ENCODE results near the gene CIB2. TPM values are rescaled to one million over a fixed set of nuclear protein-coding genes. Genes with fewer than 3 reads are reported as not detected.

CIB2 gene
- total and polyA plus RNA-seq, 8 donors = 0.80 to 20.4 (median 5.2) TPM; not detected in 1

DNA sequence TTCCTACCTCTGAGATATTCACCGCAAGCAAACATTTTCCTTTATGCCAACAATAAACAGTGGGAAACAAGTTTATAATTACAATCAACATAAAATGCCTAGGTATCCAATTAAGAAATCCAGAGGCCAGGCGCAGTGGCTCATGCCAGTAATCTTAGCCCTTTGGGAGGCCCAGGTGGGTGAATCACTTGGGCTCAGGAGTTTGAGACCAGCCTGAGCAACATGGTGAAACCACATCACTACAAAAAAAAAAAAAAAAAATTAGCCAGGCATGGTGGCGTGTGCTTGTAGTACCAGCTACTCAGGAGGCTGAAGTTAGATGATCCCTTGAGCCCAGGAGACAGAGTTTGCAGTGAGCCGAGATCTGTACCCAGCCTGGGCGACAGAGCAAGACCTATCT, 71.0 kb downstream of the CIB2 start:
- intact Hi-C loops (cut with DNase I; ENCODE audit: low total_unique reads) = no loop called here
- peaks cover 84 to 100% (median 93%) of the 10 kb centered on the region in 4 donors for H3K4me1 ChIP-seq
- no peak overlapping the region for H3K4me3 ChIP-seq
- TF ChIP-seq EP300 (IDR thresholded peaks at IDR 0.05) = no peak
- no peak for TF ChIP-seq POLR2A (IDR thresholded peaks at IDR 0.05)
- TF ChIP-seq POLR2AphosphoS5 (IDR thresholded peaks at IDR 0.05) = no peak
- TF ChIP-seq CTCF (IDR thresholded peaks at IDR 0.05) = no peak
- no peak for DNase-seq
- 83 to 93% (median 86%) methylated on average over 5 of the region's 5 CpGs for WGBS, 5 donors
- H3K9me3 ChIP-seq = no peaks in the 10 kb centered on the region
- H3K36me3 ChIP-seq = no peaks in the 10 kb centered on the region
- peak overlapping the region; percentile 1 to 98 (median 77) for H3K27ac ChIP-seq
- H3K27me3 ChIP-seq = no peaks in the 10 kb centered on the region

DNA sequence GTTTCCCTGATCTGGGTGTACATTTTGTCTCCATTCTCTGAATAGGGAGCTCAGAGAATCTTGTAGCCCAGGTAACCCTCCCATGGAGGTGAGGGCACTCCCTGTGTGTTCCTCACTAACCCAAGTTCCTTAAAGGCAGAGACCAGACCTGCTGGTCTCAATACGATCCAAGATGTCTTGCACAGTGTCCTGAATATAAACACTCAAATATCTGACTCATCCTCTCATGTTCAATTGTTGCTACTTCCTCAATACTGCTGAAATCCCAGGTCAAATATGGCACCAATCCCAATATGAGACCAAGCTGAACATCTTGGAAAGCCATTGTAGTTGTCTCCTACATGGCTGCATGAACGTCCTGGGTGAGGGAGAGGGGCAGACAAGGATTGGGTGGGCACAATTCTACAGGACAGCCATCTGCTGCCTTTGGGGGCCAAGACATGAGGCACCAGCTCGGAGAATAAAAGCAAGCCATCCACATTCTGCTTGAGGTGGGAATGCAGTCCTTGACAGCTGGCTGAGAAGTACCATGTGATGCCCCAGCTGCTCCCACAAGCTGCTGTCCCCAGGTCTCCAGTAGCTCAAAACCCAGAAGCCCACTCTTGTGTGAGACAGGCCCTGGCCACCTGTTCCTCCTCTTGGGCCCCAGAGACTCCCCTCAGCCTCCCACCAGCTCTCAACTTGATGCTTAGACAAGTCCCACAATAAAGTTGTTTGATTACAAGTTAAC, 72.0 kb downstream of the CIB2 start:
- H3K36me3 ChIP-seq = no peaks in the 10 kb centered on the region
- H3K4me3 ChIP-seq = no peak overlapping the region
- peaks cover 77 to 100% (median 94%) of the 10 kb centered on the region in 4 donors for H3K4me1 ChIP-seq
- TF ChIP-seq POLR2A (IDR thresholded peaks at IDR 0.05) (no peak), CTCF (IDR thresholded peaks at IDR 0.05) (no peak), POLR2AphosphoS5 (IDR thresholded peaks at IDR 0.05) (no peak), EP300 (IDR thresholded peaks at IDR 0.05) (no peak)
- H3K9me3 ChIP-seq = no peaks in the 10 kb centered on the region
- H3K27ac ChIP-seq = peak overlapping the region; percentile 4 to 98 (median 77)
- DNase-seq = no peak
- H3K27me3 ChIP-seq = no peaks in the 10 kb centered on the region
- intact Hi-C loops (cut with DNase I; ENCODE audit: low total_unique reads) = no loop called here
- WGBS, 5 donors = 64 to 81% (median 76%) methylated on average over 3 of the region's 3 CpGs

- 86 to 93% (median 90%) methylated on average over 5 to 10 of the region's 10 CpGs for WGBS, 5 donors
- Histone ChIP-seq H3K9me3 (no peaks in the 10 kb centered on the region), H3K27ac (peak overlapping the region in 4 of 5 donors; percentile 4 to 98 (median 84)), H3K36me3 (peaks cover 0 to 6% (median 3%) of the 10 kb centered on the region in 4 donors), H3K4me1 (peaks cover 69 to 98% (median 92%) of the 10 kb centered on the region in 4 donors), H3K27me3 (no peaks in the 10 kb centered on the region), H3K4me3 (no peak overlapping the region)
- no peak for TF ChIP-seq CTCF (IDR thresholded peaks at IDR 0.05)
- TF ChIP-seq POLR2A (IDR thresholded peaks at IDR 0.05) = no peak
- TF ChIP-seq POLR2AphosphoS5 (IDR thresholded peaks at IDR 0.05) = no peak
- TF ChIP-seq EP300 (IDR thresholded peaks at IDR 0.05) = no peak
- DNase-seq = no peak
- intact Hi-C loops (cut with DNase I; ENCODE audit: low total_unique reads) = no loop called here
These were observed 72.8 kb downstream of the CIB2 start for GRCh38 chr15:78058401-78058935.

- WGBS, 5 donors = 66 to 92% (median 71%) methylated on average over 5 of the region's 5 CpGs
- TF ChIP-seq POLR2AphosphoS5 (IDR thresholded peaks at IDR 0.05) (no peak), POLR2A (IDR thresholded peaks at IDR 0.05) (no peak), EP300 (IDR thresholded peaks at IDR 0.05) (no peak), CTCF (IDR thresholded peaks at IDR 0.05) (no peak)
- intact Hi-C loops (cut with DNase I; ENCODE audit: low total_unique reads) = no loop called here
- H3K27me3 ChIP-seq = no peaks in the 10 kb centered on the region
- H3K9me3 ChIP-seq = no peaks in the 10 kb centered on the region
- H3K36me3 ChIP-seq = peaks cover 0 to 12% (median 10%) of the 10 kb centered on the region in 4 donors
- no peak overlapping the region for H3K4me3 ChIP-seq
- peaks cover 68 to 97% (median 86%) of the 10 kb centered on the region in 4 donors for H3K4me1 ChIP-seq
- no peak for DNase-seq
- H3K27ac ChIP-seq = peak overlapping the region; percentile 4 to 98 (median 77)
These were observed 73.4 kb downstream of the CIB2 start for GRCh38 chr15:78057803-78058202.

Data from stomach (tissue), 9 donors.